Fibroblast of skin of left biceps (primary cell): ENCODE measurements around the gene BCL11A.
A peak's percentile ranks its signal among the peaks of the same experiment; 100 is the strongest.

Source experiments
- DNase-seq, 2 experiments: peaks; one replicate each; pipeline ENCODE4 v3.0.0-alpha.2; 2013; ENCODE audit warnings: low read depth in 2 of 2

Gene BCL11A

DNA sequence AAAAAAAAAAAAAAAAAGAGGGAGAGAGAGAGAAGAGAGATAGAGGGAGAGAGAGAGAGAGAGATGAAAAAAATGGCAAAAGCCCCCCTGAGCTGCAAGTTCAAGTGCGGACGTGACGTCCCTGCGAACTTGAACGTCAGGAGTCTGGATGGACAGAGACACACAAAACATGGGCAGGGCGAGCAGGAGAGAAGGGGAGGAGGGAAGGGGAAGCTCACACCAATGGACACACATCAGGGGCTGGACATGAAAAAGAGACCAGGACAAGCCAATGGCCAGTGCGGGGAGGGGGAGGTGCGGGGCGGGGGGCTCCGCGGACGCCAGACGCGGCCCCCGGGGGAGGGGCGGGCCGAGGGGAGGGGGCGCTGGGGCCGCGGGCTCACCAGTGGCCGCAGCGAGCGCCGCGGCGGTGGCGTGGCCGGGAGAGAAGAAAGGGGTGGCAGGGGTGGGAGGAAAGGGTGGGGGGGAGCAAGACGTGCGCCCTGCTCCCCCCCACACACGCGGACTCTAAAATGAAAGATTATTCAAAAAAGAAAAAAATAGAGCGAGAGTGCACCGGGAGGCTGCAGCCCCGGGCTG is at the start of gene BCL11A:
BCL11A (minus strand) TSS at position 160 of the 579 bp plus-strand sequence. CDS start 384 bp downstream, outside the sequence.
- DNase-seq: peak; percentile 85 to 87

DNA sequence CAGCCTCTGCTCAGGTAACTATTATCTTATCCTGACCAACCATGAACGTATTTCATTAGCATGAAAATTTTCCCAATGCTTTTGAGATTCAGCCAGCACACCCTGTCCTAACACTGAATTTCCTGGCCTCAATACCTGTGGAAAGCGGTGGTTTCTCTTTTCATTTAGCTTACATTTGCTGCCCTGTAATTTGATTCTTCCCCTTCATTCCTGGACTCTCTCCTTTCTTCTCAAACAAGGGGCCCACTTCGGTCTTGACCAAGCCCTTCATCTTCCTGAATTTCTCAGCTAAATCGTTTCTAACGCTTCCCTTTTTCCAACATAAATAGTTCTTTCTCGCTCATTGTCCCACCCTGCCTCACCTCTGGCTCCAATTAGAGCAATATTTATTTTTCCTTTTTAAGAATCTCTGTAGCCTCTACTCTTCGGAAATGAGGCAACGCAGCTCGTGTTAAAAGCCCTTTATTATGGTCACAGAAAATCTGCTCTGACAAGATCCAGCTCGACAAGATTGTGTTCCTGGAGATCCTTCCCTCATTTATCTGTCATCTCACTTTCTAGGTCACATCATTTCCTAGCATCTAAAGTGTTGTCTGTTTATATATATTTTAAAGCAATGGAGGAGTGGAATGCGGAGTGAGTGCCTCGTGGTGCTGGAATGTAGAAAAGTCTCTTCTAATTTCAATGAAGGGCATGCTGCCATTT is 49.5 kb upstream of the BCL11A start:
- DNase-seq: no peak

DNA sequence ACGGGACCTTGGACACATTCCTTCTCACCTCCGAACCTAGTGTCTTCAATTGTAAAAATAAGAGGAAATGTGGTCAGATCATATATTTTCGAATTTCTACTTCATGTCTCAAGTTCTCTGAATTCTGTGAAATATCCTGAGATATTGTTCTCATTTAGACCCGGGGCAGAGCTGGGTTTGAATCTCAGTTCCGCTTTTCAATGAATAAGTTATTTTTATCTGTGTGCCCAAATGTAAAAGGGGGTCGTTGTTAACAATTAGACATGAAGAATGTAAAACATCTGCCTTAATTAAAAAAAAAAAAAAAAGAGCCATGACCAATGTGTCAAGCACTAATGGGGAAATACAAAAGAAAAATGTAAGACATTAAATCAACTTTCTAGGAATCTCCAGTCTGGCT is 48.9 kb upstream of the BCL11A start:
- DNase-seq: no peak

GRCh38 chr2:60598271-60598670 is 44.8 kb upstream of the BCL11A start:
- DNase-seq: no peak

DNA sequence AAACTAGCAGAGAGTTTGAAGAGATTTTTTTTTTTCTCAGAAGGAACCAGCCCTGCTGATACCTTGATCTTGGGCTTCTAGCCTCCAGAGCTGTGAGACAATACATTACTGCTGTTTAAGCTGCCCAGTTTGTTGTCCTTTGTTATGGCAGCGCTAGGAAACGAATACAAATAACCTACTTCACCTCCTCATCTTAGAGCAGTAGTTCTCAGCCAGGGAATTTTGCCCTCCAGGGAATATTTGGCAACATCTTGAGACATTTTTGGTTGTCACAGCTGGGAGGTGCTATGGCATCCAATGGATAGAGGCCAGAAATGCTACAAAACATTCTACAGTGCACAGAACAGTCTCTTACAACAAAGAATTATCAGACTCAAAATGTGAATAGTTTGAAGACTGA is 43.9 kb upstream of the BCL11A start:
- no peak for DNase-seq

GRCh38 chr2:60596411-60596810 is 43.0 kb upstream of the BCL11A start:
- DNase-seq: no peak

- DNase-seq: no peak
Observed at GRCh38 chr2:60595953-60596352, 42.5 kb upstream of the BCL11A start.

GRCh38 chr2:60589104-60589503 is 35.6 kb upstream of the BCL11A start:
- no peak for DNase-seq

GRCh38 chr2:60586081-60586480 is 32.6 kb upstream of the BCL11A start:
- no peak for DNase-seq

GRCh38 chr2:60585276-60585675 is 31.8 kb upstream of the BCL11A start:
- no peak for DNase-seq

DNA sequence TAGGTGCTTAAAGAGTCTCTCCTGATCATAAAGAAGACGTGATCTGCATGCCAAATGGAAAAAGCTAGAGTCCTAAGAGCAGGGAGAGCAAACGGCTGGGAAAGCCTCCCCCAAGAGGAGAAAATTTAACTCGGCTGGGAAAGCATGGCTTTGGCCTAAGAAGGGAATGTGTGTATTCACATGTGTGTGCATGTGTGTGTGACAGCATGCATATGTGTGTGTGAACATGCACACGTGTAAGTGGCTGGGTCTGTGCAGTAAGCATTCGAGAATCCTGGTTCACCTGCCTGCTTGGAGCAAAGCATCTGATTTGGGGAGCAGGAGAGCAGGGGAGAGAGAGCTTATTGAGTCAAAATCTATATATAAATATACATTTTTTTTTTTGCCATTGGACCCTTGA is 30.1 kb upstream of the BCL11A start:
- DNase-seq: no peak

GRCh38 chr2:60581433-60582282 is 28.2 kb upstream of the BCL11A start:
- no peak for DNase-seq

DNA sequence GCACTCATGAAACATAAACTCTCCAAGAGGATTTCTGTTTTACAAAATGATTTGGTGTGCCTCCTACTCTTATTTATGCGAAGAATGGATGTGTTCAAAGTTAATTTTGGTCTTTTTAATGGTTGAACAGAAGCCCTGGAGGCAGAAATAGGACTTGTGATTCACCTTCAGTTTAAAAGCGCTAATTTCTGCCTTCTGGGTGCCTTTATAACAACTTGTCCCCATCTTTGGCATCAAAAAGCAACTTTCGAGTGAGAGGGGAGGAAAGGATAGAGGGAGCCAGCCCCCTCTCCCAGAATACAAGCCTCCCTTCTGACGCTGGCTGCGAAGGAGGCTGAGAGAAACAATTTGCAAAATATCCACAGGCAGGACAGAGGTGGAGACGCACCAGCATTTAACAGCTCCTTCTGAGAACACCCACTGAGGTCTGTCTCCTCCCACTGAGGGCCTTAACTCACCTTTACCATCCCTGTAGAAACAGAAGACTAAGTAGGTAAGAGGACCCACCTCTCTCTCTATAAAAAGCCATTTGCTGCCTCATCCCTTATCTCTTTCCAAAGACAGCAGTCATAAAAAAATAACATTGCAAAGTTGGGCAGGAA is 24.3 kb upstream of the BCL11A start:
- DNase-seq: no peak

DNA sequence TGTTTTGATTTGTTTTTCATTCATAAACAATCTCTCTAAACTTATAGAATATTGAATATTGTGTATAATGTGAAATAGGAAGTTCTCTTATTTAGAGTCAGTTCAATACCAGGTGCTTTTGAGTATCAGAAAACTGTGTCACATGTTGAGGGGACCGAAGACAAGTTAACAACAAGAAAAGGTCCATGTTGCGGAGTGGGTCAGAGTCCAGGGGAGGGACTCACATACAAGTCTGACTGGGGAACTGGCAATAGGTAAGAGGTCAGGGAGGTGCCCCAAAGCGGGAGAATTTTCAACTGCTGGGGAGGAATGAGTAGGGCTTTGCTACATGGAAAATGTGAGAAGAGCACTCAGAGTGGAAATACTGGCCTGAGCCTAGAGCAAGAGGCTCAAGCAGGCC is 19.8 kb upstream of the BCL11A start:
- no peak for DNase-seq

DNA sequence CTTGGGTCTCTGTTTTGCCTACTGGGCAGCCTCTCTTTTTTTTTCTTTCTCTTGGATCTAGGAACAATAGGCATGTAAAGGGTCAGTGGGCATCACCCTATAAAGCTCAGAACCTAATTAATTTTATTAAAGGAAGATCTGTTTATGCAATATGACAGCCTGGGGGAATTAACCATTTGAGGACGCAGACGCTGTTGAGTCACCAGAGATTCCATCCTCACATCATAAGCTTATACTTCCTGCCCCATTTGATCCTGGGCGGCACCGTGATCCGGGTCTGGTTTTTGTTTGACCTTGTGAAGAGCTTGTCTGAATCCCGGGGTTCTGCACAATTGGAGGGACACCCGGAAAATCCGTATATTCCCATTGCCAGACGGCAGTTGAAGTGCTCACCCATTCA is 16.8 kb upstream of the BCL11A start:
- DNase-seq: no peak

GRCh38 chr2:60569680-60570111 is 16.2 kb upstream of the BCL11A start:
- no peak for DNase-seq

GRCh38 chr2:60567919-60568768 is 14.7 kb upstream of the BCL11A start:
- peak in 1 of 2 experiments; percentile 54 for DNase-seq

DNA sequence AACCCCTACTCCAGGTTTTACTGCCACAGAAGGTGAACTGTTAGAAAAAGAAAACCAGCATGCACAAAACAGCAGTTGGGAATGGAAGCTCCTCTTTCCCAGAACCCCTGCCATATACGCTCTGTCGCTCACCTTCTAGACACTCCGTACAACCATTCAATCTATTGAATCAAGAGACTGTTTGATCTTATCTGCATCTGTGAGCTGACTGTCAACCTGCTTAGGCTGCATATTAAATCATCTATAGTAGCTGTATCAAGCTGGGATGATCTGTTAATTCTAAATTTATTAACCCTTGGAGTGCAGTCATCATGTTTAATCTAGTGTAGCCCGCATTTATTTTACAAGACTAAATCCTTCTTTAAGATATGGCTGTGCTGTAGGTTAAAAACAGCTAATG is 13.6 kb upstream of the BCL11A start:
- DNase-seq: no peak

DNA sequence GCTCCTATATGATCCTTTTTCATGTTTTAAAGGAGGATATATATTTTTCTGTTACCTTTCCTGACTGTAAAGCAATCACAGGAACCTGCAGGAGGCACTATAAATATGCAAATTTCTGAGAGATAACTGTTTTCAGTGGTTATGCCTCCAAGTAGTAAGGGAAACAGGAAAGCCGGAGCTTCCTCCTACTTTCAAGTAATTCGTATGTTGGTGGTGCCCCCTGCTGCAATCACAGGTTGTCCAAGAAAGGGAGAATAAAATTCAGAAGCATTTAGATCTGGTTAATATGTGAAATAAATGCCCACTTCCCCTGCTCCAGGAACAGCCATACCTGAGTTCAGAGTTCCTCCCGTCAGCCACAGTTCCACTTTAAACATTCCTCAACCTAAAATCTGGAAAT is 12.0 kb upstream of the BCL11A start:
- DNase-seq: no peak

DNA sequence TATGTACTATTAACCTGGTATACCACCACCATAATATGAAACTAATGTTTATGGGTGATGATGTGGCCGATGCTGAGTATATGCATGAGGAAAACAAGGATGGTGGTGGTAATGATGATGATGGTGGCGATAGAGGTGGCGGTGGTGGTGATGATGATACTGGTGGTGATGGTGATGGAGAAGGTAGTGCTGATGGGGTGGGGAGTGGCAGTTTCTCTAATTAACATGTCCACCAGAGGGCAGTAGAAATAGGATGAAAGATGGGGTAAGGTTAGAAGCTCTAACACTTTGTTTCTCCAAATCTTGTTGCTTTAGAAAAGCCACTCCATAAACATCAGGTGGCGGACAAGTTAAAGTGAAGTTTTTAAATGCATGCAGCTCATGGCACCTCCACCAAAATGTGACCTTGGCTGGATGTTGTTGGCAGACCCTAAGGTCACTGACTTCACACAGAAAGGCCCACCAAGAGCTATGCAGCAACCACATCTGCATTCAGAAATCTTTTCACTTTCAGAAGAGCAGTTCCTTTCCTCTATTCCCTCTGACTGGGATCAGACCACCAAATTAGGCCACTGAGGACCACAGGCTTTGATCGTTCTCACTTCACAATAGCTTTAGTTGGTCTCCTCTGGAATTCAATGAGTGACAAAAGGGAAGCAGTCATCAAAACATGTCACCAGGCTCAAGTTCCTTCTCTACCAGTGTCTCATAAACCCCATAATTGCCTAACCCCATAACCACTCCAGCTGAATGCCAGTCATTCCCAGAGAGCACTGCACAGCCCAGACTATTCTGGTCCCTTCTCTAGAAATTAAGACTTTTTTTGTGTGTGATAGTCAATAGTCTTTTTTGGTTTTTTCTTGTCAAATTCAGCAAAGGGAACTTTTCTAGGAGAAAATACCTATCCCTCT is 7.5 kb upstream of the BCL11A start:
- no peak for DNase-seq
